K562 (cell line): ENCODE measurements around the gene ARPC2. TPM values are rescaled to one million over a fixed set of nuclear protein-coding genes. Genes with fewer than 3 reads are reported as not detected.

ENCODE experiments used
- KLF16 ChIP-seq: IDR thresholded peaks from 2 replicates; pipeline ENCODE4 v1.6.1; 2016; ENCODE audit warnings: antibody characterized with exemption
- YY1 ChIP-seq, 3 experiments: IDR thresholded peaks; 2 replicates each; pipeline ENCODE4 v1.6.1; 2011; ENCODE audit warnings: low read length in 2 of 3, mild to moderate bottlenecking in 2 of 3, moderate library complexity in 2 of 3, borderline replicate concordance in 1 of 3, control low read depth in 1 of 3, low read depth in 1 of 3; ENCODE audit not compliant: insufficient read depth in 3 of 3, insufficient replicate concordance in 2 of 3, control insufficient read depth in 1 of 3, insufficient read length in 1 of 3; ENCODE audit errors: extremely low read depth in 1 of 3
- ZKSCAN3 ChIP-seq: fragments of 250-450 bp; sonication (Bioruptor Pico); IDR thresholded peaks from 2 replicates; pipeline ENCODE4 v1.4.0; 2020
- polyA plus RNA-seq, 8 experiments: library from polyadenylated mRNA; depleted of rRNA in 4 of 8; stranded (reverse) in 5 of 8; unstranded in 3 of 8; fragments of >200 nt; fragmentation: Nextera tagmentation in 2 of 8; fragmentation: Illumina TruSeq in 1 of 8; extraction: Ambion mirVana in 2 of 8; extraction: Trizol in 1 of 8; gene quantifications; 2 replicates each; pipeline versions ENCODE4 v1.2.1 to v1.2.3, GENCODE V29; 2011 to 2014; ENCODE audit warnings: inconsistent platforms in 1 of 8, missing spikeins in 1 of 8
- total RNA-seq, 7 experiments: library from RNA; depleted of rRNA in 6 of 7; stranded (reverse); fragments of >200 nt in 6 of 7; fragmentation: Illumina TruSeq in 2 of 7; extraction: Trizol in 2 of 7; gene quantifications; 2 replicates each; pipeline versions ENCODE4 v1.2.1 to v1.2.3, GENCODE V29; 2011 to 2021; ENCODE audit warnings: low replicate concordance in 1 of 7
- TF ChIP-seq, protein P1 (sequence below): fragments of 450-650 bp; IDR thresholded peaks from 2 replicates; pipeline ENCODE4 v1.6.1; 2016; ENCODE audit warnings: low read depth
- TF ChIP-seq, protein P2 (sequence below): fragments of 450-650 bp; IDR thresholded peaks from 2 replicates; pipeline ENCODE4 v1.6.1; 2017; ENCODE audit warnings: antibody characterized with exemption, mild to moderate bottlenecking

ARPC2 gene
- total and polyA plus RNA-seq, 9 of the 15 experiments (the other 6 are each of a cell fraction or from before 2014, with no cell fraction given): 81.9 to 187 (median 103) TPM

GRCh38 chr2:218269900-218270720 lies 53.1 kb downstream of the ARPC2 start, which contains the start of the genes AAMP and PNKD (continued):
- TF ChIP-seq, protein P1, sequence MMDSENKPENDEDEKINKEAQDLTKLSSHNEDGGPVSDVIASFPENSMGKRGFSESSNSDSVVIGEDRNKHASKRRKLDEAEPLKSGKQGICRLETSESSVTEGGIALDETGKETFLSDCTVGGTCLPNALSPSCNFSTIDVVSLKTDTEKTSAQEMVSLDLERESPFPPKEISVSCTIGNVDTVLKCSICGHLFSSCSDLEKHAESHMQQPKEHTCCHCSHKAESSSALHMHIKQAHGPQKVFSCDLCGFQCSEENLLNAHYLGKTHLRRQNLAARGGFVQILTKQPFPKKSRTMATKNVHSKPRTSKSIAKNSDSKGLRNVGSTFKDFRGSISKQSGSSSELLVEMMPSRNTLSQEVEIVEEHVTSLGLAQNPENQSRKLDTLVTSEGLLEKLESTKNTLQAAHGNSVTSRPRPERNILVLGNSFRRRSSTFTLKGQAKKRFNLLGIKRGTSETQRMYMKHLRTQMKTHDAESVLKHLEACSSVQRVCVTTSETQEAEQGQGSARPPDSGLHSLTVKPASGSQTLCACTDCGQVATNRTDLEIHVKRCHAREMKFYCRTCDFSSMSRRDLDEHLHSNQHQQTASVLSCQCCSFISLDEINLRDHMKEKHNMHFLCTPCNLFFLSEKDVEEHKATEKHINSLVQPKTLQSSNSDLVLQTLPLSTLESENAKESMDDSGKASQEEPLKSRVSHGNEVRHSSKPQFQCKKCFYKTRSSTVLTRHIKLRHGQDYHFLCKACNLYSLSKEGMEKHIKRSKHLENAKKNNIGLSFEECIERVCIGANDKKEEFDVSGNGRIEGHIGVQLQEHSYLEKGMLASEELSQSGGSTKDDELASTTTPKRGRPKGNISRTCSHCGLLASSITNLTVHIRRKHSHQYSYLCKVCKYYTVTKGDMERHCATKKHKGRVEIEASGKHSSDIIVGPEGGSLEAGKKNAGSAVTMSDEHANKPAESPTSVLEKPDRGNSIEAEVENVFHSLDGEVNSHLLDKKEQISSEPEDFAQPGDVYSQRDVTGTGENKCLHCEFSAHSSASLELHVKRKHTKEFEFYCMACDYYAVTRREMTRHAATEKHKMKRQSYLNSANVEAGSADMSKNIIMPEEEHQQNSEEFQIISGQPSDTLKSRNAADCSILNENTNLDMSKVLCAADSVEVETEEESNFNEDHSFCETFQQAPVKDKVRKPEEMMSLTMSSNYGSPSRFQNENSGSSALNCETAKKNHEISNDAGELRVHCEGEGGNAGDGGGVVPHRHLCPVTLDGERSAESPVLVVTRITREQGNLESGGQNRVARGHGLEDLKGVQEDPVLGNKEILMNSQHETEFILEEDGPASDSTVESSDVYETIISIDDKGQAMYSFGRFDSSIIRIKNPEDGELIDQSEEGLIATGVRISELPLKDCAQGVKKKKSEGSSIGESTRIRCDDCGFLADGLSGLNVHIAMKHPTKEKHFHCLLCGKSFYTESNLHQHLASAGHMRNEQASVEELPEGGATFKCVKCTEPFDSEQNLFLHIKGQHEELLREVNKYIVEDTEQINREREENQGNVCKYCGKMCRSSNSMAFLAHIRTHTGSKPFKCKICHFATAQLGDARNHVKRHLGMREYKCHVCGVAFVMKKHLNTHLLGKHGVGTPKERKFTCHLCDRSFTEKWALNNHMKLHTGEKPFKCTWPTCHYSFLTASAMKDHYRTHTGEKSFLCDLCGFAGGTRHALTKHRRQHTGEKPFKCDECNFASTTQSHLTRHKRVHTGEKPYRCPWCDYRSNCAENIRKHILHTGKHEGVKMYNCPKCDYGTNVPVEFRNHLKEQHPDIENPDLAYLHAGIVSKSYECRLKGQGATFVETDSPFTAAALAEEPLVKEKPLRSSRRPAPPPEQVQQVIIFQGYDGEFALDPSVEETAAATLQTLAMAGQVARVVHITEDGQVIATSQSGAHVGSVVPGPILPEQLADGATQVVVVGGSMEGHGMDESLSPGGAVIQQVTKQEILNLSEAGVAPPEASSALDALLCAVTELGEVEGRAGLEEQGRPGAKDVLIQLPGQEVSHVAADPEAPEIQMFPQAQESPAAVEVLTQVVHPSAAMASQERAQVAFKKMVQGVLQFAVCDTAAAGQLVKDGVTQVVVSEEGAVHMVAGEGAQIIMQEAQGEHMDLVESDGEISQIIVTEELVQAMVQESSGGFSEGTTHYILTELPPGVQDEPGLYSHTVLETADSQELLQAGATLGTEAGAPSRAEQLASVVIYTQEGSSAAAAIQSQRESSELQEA: no peak
- TF ChIP-seq YY1 (IDR thresholded peaks at IDR 0.05; ENCODE audit: borderline replicate concordance in 1 of 3, control insufficient read depth in 1 of 3, extremely low read depth in 1 of 3, insufficient read depth in 3 of 3, insufficient read length in 1 of 3, insufficient replicate concordance in 2 of 3, low read depth in 1 of 3, low read length in 2 of 3) (peak; percentile 68 to 96 (median 94)), ZKSCAN3 (CRISPR knock-in tag) (no peak), KLF16 (peak; percentile 52; the same call in 1 of the 2 replicates)
- TF ChIP-seq, protein P2, sequence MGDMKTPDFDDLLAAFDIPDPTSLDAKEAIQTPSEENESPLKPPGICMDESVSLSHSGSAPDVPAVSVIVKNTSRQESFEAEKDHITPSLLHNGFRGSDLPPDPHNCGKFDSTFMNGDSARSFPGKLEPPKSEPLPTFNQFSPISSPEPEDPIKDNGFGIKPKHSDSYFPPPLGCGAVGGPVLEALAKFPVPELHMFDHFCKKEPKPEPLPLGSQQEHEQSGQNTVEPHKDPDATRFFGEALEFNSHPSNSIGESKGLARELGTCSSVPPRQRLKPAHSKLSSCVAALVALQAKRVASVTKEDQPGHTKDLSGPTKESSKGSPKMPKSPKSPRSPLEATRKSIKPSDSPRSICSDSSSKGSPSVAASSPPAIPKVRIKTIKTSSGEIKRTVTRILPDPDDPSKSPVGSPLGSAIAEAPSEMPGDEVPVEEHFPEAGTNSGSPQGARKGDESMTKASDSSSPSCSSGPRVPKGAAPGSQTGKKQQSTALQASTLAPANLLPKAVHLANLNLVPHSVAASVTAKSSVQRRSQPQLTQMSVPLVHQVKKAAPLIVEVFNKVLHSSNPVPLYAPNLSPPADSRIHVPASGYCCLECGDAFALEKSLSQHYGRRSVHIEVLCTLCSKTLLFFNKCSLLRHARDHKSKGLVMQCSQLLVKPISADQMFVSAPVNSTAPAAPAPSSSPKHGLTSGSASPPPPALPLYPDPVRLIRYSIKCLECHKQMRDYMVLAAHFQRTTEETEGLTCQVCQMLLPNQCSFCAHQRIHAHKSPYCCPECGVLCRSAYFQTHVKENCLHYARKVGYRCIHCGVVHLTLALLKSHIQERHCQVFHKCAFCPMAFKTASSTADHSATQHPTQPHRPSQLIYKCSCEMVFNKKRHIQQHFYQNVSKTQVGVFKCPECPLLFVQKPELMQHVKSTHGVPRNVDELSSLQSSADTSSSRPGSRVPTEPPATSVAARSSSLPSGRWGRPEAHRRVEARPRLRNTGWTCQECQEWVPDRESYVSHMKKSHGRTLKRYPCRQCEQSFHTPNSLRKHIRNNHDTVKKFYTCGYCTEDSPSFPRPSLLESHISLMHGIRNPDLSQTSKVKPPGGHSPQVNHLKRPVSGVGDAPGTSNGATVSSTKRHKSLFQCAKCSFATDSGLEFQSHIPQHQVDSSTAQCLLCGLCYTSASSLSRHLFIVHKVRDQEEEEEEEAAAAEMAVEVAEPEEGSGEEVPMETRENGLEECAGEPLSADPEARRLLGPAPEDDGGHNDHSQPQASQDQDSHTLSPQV: 0 out of 2 replicates have a peak, but pooled peaks have one; percentile 62
- TF ChIP-seq, all 486 proteins: peak for 114
